ENCODE results near the gene RFESD. TPM values are rescaled to one million over a fixed set of nuclear protein-coding genes. Genes with fewer than 3 reads are reported as not detected.

RFESD gene
- total and polyA plus RNA-seq, 12 donors, result 2.4 to 5.3 (median 3.9) TPM

GRCh38 chr5:95606419-95606818, 40.2 kb upstream of the RFESD start:
- H3K9me3 ChIP-seq, result no peaks in the 10 kb centered on the region
- TF ChIP-seq CTCF (IDR thresholded peaks at IDR 0.05), result no peak
- H3K27me3 ChIP-seq, result no peaks in the 10 kb centered on the region
- H3K27ac ChIP-seq, result no peak overlapping the region
- intact Hi-C loops (cut with DNase I), result no loop called here
- H3K36me3 ChIP-seq, result peaks cover 0 to 15% (median 0%) of the 10 kb centered on the region in 9 donors
- DNase-seq (no peak), ATAC-seq (no peak)
- 97 to 100% methylated on average over 1 of the region's 1 CpG for WGBS, 2 donors
- H3K4me3 ChIP-seq, result no peak overlapping the region
- H3K4me1 ChIP-seq, result no peaks in the 10 kb centered on the region

GRCh38 chr5:95609711-95610110, 36.9 kb upstream of the RFESD start:
- intact Hi-C loops (cut with DNase I), result no loop called here
- peaks cover 0 to 17% (median 0%) of the 10 kb centered on the region in 11 donors for H3K9me3 ChIP-seq
- no peak for DNase-seq
- no peaks in the 10 kb centered on the region for H3K36me3 ChIP-seq
- ATAC-seq, result no peak
- no peaks in the 10 kb centered on the region for H3K27me3 ChIP-seq
- no peak overlapping the region for H3K4me3 ChIP-seq
- WGBS, 2 donors, result 74 to 78% methylated on average over 3 of the region's 3 CpGs
- no peak for TF ChIP-seq CTCF (IDR thresholded peaks at IDR 0.05)
- H3K27ac ChIP-seq, result no peak overlapping the region
- H3K4me1 ChIP-seq, result no peaks in the 10 kb centered on the region

GRCh38 chr5:95610546-95610945, 36.0 kb upstream of the RFESD start:
- intact Hi-C loops (cut with DNase I), result no loop called here
- 94 to 96% methylated on average over 7 of the region's 7 CpGs for WGBS, 2 donors
- H3K36me3 ChIP-seq, result no peaks in the 10 kb centered on the region
- no peak overlapping the region for H3K27ac ChIP-seq
- peaks cover 0 to 17% (median 0%) of the 10 kb centered on the region in 11 donors for H3K9me3 ChIP-seq
- no peaks in the 10 kb centered on the region for H3K4me1 ChIP-seq
- no peak for ATAC-seq
- DNase-seq, result no peak
- H3K4me3 ChIP-seq, result no peak overlapping the region
- H3K27me3 ChIP-seq, result no peaks in the 10 kb centered on the region
- TF ChIP-seq CTCF (IDR thresholded peaks at IDR 0.05), result no peak

- WGBS, 2 donors, result 93 to 97% methylated on average over 3 of the region's 3 CpGs
- no peak for TF ChIP-seq CTCF (IDR thresholded peaks at IDR 0.05)
- Histone ChIP-seq H3K4me1 (no peaks in the 10 kb centered on the region), H3K27ac (no peak overlapping the region), H3K36me3 (no peaks in the 10 kb centered on the region), H3K4me3 (no peak overlapping the region), H3K9me3 (peaks cover 0 to 17% (median 0%) of the 10 kb centered on the region in 11 donors), H3K27me3 (no peaks in the 10 kb centered on the region)
- intact Hi-C loops (cut with DNase I), result no loop called here
- DNase-seq, result no peak
- ATAC-seq, result no peak
Observed at GRCh38 chr5:95611396-95611795, 35.2 kb upstream of the RFESD start.
